GM10266 (cell line): ENCODE results near the gene ATXN1L.
"Not testable (repeated sequence)": the region's sequence is repeated elsewhere in the genome, so short reads cannot be mapped to it uniquely, and the experiment has no call there.

ENCODE experiments used
- DNase-seq: peaks from one replicate; pipeline ENCODE4 v3.0.0; 2012; ENCODE audit errors: extremely low spot score
- CTCF ChIP-seq: IDR thresholded peaks from 2 replicates; pipeline ENCODE4 v1.5.1; 2012; ENCODE audit warnings: mild to moderate bottlenecking, low read depth; ENCODE audit not compliant: control insufficient read depth, insufficient read depth; ENCODE audit errors: missing control alignments

Gene ATXN1L

GRCh38 chr16:71904239-71904638, 58.5 kb downstream of the ATXN1L start:
- no peak for DNase-seq

GRCh38 chr16:71905765-71906164, 60.0 kb downstream of the ATXN1L start:
- not testable (repeated sequence) for DNase-seq

More at GRCh38 chr16:71904239-71904638, 58.5 kb downstream of the ATXN1L start:
- TF ChIP-seq CTCF: no peak
